OCI-LY7 (cell line): Measurements from ENCODE around the gene SOAT1. TPM values are rescaled to one million over a fixed set of nuclear protein-coding genes. Genes with fewer than 3 reads are reported as not detected.

Experiments
- BruUV-seq: library from RNA; stranded (reverse); fragments of 400-500 nt; replicated peaks from 2 replicates; lab custom pipeline; 2021; lab: Mats Ljungman, UMichigan
- CTCF ChIA-PET: fragments of 300-600 bp; sonication (Branson Sonifier 250); formaldehyde crosslinking; loops from one replicate; lab custom pipeline; 2022; ENCODE audit warnings: antibody characterized with exemption; ENCODE audit not compliant: unreplicated experiment; lab: Charles Lee
- POLR2A ChIA-PET: fragments of 300-600 bp; sonication (Branson Sonifier 250); formaldehyde crosslinking; loops from one replicate; lab custom pipeline; 2022; ENCODE audit warnings: antibody characterized with exemption; lab: Charles Lee
- DNase-seq: peaks from one replicate; pipeline ENCODE4 v3.0.0-alpha.2; 2015; ENCODE audit warnings: low spot score
- H2AFZ ChIP-seq: fragments of 200-600 bp; sonication (generic), shearing (Covaris generic); 2 replicates; pipeline ENCODE4 v1.6.1; 2014; ENCODE audit warnings: mild to moderate bottlenecking, antibody characterized with exemption, low read length, moderate library complexity
- H3K27ac ChIP-seq: fragments of 200-600 bp; sonication (generic); 2 replicates; pipeline ENCODE4 v1.5.1; 2014; ENCODE audit warnings: mixed run types, low read depth, mild to moderate bottlenecking, moderate library complexity, low read length, inconsistent platforms; ENCODE audit not compliant: poor library complexity, severe bottlenecking
- H3K36me3 ChIP-seq: fragments of 200-600 bp; sonication (generic); 2 replicates; pipeline ENCODE4 v1.6.1; 2014; ENCODE audit warnings: mild to moderate bottlenecking, antibody characterized with exemption, low read length, moderate library complexity, mixed read lengths; ENCODE audit not compliant: insufficient read depth
- H3K4me1 ChIP-seq: fragments of 200-600 bp; sonication (generic); 2 replicates; pipeline ENCODE4 v1.5.1; 2014; ENCODE audit warnings: mild to moderate bottlenecking, low read length; ENCODE audit not compliant: insufficient read depth, poor library complexity, severe bottlenecking
- H3K4me2 ChIP-seq: fragments of 200-600 bp; sonication (generic); 2 replicates; pipeline ENCODE4 v1.6.1; 2014; ENCODE audit warnings: mild to moderate bottlenecking, low read length
- H3K4me3 ChIP-seq: fragments of 200-600 bp; sonication (generic); 2 replicates; pipeline ENCODE4 v1.5.1; 2014; ENCODE audit warnings: mild to moderate bottlenecking, low read depth, low read length; ENCODE audit not compliant: poor library complexity, severe bottlenecking
- H3K79me2 ChIP-seq: fragments of 200-600 bp; sonication (generic); 2 replicates; pipeline ENCODE4 v1.6.1; 2016; ENCODE audit warnings: low read depth, mild to moderate bottlenecking, low read length, moderate library complexity, mixed read lengths; ENCODE audit not compliant: insufficient read depth
- H3K9me2 ChIP-seq: fragments of 200-600 bp; sonication (generic); 2 replicates; pipeline ENCODE4 v1.6.1; 2016; ENCODE audit warnings: mild to moderate bottlenecking, low read length, mixed read lengths; ENCODE audit not compliant: insufficient read depth
- H3K9me3 ChIP-seq: fragments of 200-600 bp; sonication (generic); 2 replicates; pipeline ENCODE4 v1.6.1; 2014; ENCODE audit warnings: mild to moderate bottlenecking, mixed run types, low read length, mixed read lengths
- H4K20me1 ChIP-seq: fragments of 200-600 bp; sonication (generic); 2 replicates; pipeline ENCODE4 v1.6.1; 2014; ENCODE audit warnings: mild to moderate bottlenecking, antibody characterized with exemption, low read length, moderate library complexity, mixed read lengths; ENCODE audit not compliant: insufficient read depth
- CTCF ChIP-seq: fragments of 200-600 bp; sonication (generic); conservative IDR thresholded peaks from 2 replicates; pipeline ENCODE4 v1.5.1; 2014; ENCODE audit warnings: mild to moderate bottlenecking, antibody characterized with exemption, low read length, moderate library complexity, mixed read lengths
- EZH2phosphoT487 ChIP-seq: fragments of 200-600 bp; sonication (generic); IDR thresholded peaks from 2 replicates; pipeline ENCODE4 v1.6.1; 2018; ENCODE audit warnings: low read depth, borderline replicate concordance, mild to moderate bottlenecking, mixed run types, antibody characterized with exemption, low read length, moderate library complexity, mixed read lengths
- intact Hi-C: fragments of 100-400 bp; cut with micrococcal nuclease; formaldehyde crosslinking; loops from one replicate; pipeline ENCODE4 v1.10.0; 2022; ENCODE audit not compliant: unreplicated experiment
- total RNA-seq, 2 experiments: library from RNA; depleted of rRNA in 1 of 2; stranded (reverse); fragments of >200 nt in 1 of 2; shearing (Covaris generic) in 1 of 2; gene quantifications; 2 replicates each; pipeline ENCODE4 v1.2.3, GENCODE V29; 2014 to 2022

Gene SOAT1
- total RNA-seq, 2 experiments from 2014 or later = 8.7 to 34.0 TPM

- BruUV-seq = no TSS peak
- H2AFZ ChIP-seq = no peak overlapping the region
- intact Hi-C loops = no loop called here
- ChIA-PET CTCF (no interaction called here), POLR2A (interaction anchor here (0.6 to 0.7 kb wide), 2 partner anchors 90 to 966 kb away, joined by 3 read pairs; no protein-coding TSS in a partner anchor)
- H3K4me3 ChIP-seq = no peak overlapping the region
- H3K9me2 ChIP-seq = no peaks in the 10 kb centered on the region
- no peak for DNase-seq
- peaks cover 58% of the 10 kb centered on the region for H3K36me3 ChIP-seq
- peaks cover 15% of the 10 kb centered on the region; the same call in 1 of the 2 replicates for H3K79me2 ChIP-seq
- TF ChIP-seq EZH2phosphoT487 (no peak), CTCF (no peak)
- H3K4me2 ChIP-seq = no peak overlapping the region
- peaks cover 6% of the 10 kb centered on the region for H3K4me1 ChIP-seq
- no peaks in the 10 kb centered on the region for H4K20me1 ChIP-seq
- no peak overlapping the region for H3K27ac ChIP-seq
- no peaks in the 10 kb centered on the region for H3K9me3 ChIP-seq
These were observed 29.8 kb downstream of the SOAT1 start for GRCh38 chr1:179323436-179323835.

GRCh38 chr1:179325836-179326235 is 32.2 kb downstream of the SOAT1 start:
- ChIA-PET CTCF (no interaction called here), POLR2A (no interaction called here)
- intact Hi-C loops = no loop called here
- BruUV-seq = no TSS peak
- TF ChIP-seq EZH2phosphoT487 (no peak), CTCF (no peak)
- no peaks in the 10 kb centered on the region for H3K79me2 ChIP-seq
- peaks cover 72% of the 10 kb centered on the region for H3K36me3 ChIP-seq
- no peaks in the 10 kb centered on the region for H4K20me1 ChIP-seq
- peaks cover 9% of the 10 kb centered on the region; the same call in 1 of the 2 replicates for H3K9me3 ChIP-seq
- H3K4me1 ChIP-seq = no peaks in the 10 kb centered on the region
- DNase-seq = no peak
- H3K4me3 ChIP-seq = no peak overlapping the region
- H3K9me2 ChIP-seq = no peaks in the 10 kb centered on the region
- no peak overlapping the region for H3K4me2 ChIP-seq
- no peak overlapping the region for H2AFZ ChIP-seq
- no peak overlapping the region for H3K27ac ChIP-seq

- peaks cover 63% of the 10 kb centered on the region for H3K36me3 ChIP-seq
- no peaks in the 10 kb centered on the region for H3K79me2 ChIP-seq
- POLR2A ChIA-PET = no interaction called here
- no peak overlapping the region for H3K4me3 ChIP-seq
- intact Hi-C loops = no loop called here
- no peaks in the 10 kb centered on the region for H3K4me1 ChIP-seq
- CTCF ChIA-PET = no interaction called here
- H3K9me3 ChIP-seq = peaks cover 9% of the 10 kb centered on the region; the same call in 1 of the 2 replicates
- no TSS peak for BruUV-seq
- H3K27ac ChIP-seq = no peak overlapping the region
- TF ChIP-seq CTCF (no peak), EZH2phosphoT487 (no peak)
- no peak for DNase-seq
- no peak overlapping the region for H2AFZ ChIP-seq
- H3K9me2 ChIP-seq = no peaks in the 10 kb centered on the region
- no peak overlapping the region for H3K4me2 ChIP-seq
- H4K20me1 ChIP-seq = no peaks in the 10 kb centered on the region
These were observed 33.1 kb downstream of the SOAT1 start for GRCh38 chr1:179326746-179327145.
